HS-27A (cell line): Measurements from ENCODE around the gene AJAP1.

Experiments
- DNase-seq: peaks from one replicate; pipeline ENCODE4 v3.0.0-alpha.2; 2012; ENCODE audit warnings: low read depth, missing footprints

The AJAP1 gene

GRCh38 chr1:4837031-4837600 lies 182.7 kb downstream of the AJAP1 start:
- no peak for DNase-seq

DNA sequence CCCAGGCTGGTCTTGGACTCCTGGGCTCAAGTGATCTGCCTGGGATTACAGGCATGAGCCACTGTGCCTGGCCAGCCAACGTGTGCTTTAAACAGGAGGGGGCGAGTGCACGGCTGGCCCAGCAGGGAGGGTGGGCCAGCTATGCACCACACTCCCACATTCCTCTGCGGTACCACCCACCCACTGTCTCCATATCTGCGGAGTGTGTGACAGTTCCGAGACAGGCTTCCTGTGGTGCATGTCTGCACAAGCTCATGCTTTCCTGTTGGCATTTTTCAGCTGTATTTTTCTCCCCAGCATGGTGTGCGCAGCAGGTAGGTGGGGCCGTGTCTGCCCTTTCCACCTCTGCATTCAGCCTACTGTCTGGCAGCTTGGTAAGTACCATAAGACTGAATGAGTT lies 183.3 kb downstream of the AJAP1 start:
- DNase-seq = no peak

DNA sequence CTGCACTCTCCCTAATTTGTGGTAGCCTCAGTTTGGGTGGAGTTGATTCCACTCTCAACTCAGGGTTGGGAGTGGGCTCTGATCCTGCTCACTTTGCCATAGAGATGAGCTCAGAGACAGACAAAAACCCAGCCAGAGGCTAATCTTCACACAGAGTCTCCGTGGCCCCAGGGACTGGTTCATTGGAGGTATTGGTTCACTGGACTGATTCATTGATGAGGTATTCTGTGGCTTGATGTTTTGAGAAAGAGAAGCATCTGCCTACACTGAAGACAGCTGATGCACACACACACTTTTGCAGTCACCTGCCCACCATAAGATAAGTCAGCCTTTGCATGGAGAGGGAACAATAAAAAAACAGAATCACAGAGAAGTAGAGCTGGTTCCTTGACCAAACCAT lies 183.8 kb downstream of the AJAP1 start:
- DNase-seq = no peak
